Gastroesophageal sphincter (tissue), 3 donors: ENCODE measurements around the gene SERPINI1.

Source experiments
- POLR2A ChIP-seq, 2 donors: fragments of 450-650 bp; IDR thresholded peaks; one replicate each; pipeline ENCODE4 v1.6.1; 2017; ENCODE audit warnings: antibody characterized with exemption in 2 of 2, mild to moderate bottlenecking in 2 of 2, moderate library complexity in 1 of 2
- TF ChIP-seq, protein P1 (sequence below), 4 experiments: fragments of 200-600 bp in 2 of 4; fragments of 450-650 bp in 2 of 4; sonication (generic) in 1 of 4; IDR thresholded peaks; one replicate each; pipeline ENCODE4 v1.5.1; 2017 to 2019; ENCODE audit warnings: antibody characterized with exemption in 4 of 4, mild to moderate bottlenecking in 2 of 4, moderate library complexity in 2 of 4

DNA sequence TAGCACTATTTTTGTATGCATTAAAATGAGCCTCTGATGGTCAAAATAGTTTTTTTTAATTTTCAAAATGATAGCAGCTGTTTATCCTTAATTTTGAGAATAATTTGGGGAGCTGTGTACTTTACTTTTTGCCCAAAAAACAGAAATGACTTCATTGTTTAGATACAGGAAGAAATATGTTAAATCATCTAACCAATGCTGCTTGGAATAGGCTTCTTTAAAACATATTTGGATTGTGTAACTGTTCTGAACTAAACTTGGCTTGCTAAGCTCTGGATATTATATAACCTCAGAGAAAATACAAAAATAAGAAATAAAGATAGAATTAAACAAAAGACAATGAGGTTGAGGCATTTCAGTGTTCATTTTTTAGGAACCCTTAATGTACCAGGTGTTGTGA is 119.3 kb downstream of the SERPINI1 start:
- TF ChIP-seq, protein P1, sequence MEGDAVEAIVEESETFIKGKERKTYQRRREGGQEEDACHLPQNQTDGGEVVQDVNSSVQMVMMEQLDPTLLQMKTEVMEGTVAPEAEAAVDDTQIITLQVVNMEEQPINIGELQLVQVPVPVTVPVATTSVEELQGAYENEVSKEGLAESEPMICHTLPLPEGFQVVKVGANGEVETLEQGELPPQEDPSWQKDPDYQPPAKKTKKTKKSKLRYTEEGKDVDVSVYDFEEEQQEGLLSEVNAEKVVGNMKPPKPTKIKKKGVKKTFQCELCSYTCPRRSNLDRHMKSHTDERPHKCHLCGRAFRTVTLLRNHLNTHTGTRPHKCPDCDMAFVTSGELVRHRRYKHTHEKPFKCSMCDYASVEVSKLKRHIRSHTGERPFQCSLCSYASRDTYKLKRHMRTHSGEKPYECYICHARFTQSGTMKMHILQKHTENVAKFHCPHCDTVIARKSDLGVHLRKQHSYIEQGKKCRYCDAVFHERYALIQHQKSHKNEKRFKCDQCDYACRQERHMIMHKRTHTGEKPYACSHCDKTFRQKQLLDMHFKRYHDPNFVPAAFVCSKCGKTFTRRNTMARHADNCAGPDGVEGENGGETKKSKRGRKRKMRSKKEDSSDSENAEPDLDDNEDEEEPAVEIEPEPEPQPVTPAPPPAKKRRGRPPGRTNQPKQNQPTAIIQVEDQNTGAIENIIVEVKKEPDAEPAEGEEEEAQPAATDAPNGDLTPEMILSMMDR (IDR thresholded peaks at IDR 0.05), result no peak
- no peak for TF ChIP-seq POLR2A (IDR thresholded peaks at IDR 0.05)
